PC-3 (cell line): ENCODE data around the gene KRTAP29-1. TPM values are rescaled to one million over a fixed set of nuclear protein-coding genes. Genes with fewer than 3 reads are reported as not detected.
"Not testable (repeated sequence)": the region's sequence is repeated elsewhere in the genome, so short reads cannot be mapped to it uniquely, and the experiment has no call there.

Source experiments
- ATAC-seq: fragments of 200-7000 bp; cut with Tn5 transposase; 2 replicates; pipeline ENCODE4 v1.9.1; 2020; ENCODE audit warnings: mild to moderate bottlenecking, moderate library complexity
- BruUV-seq: library from RNA; stranded (reverse); fragments of 400-500 nt; replicated peaks from 2 replicates; lab custom pipeline; 2021; lab: Mats Ljungman, UMichigan
- CTCF ChIA-PET: fragments of 300-600 bp; sonication (Branson Sonifier 250); formaldehyde crosslinking; loops from one replicate; lab custom pipeline; 2022; ENCODE audit warnings: antibody characterized with exemption; lab: Charles Lee
- POLR2A ChIA-PET: fragments of 300-600 bp; sonication (Branson Sonifier 250); formaldehyde crosslinking; loops from one replicate; lab custom pipeline; 2022; ENCODE audit warnings: antibody characterized with exemption; ENCODE audit not compliant: unreplicated experiment; lab: Charles Lee
- DNase-seq: peaks from one replicate; pipeline ENCODE4 v3.0.0-alpha.2; 2015
- H2AFZ ChIP-seq: fragments of 300-600 bp; sonication (generic); 2 replicates; pipeline ENCODE4 v1.6.0; 2016; ENCODE audit warnings: antibody characterized with exemption, low read length
- H3F3A ChIP-seq: fragments of 300-600 bp; sonication (generic); one replicate; pipeline ENCODE4 v1.6.0; 2017; ENCODE audit warnings: antibody characterized with exemption, low read length, control low read depth, mild to moderate bottlenecking; ENCODE audit not compliant: unreplicated experiment
- H3K27ac ChIP-seq: fragments of 300-600 bp; sonication (generic); 2 replicates; pipeline ENCODE4 v1.5.1; 2016; ENCODE audit warnings: mild to moderate bottlenecking, low read length
- H3K27me3 ChIP-seq: fragments of 300-600 bp; sonication (generic); 2 replicates; pipeline ENCODE4 v1.6.1; 2016; ENCODE audit warnings: low read length, mixed read lengths
- H3K36me3 ChIP-seq: fragments of 300-600 bp; sonication (generic); 2 replicates; pipeline ENCODE4 v1.6.1; 2016; ENCODE audit warnings: low read depth, mixed run types, low read length, mixed read lengths
- H3K4me1 ChIP-seq: fragments of 300-600 bp; sonication (generic); 2 replicates; pipeline ENCODE4 v1.5.1; 2016; ENCODE audit warnings: low read length; ENCODE audit not compliant: insufficient read depth
- H3K4me2 ChIP-seq: fragments of 300-600 bp; sonication (generic); 2 replicates; pipeline ENCODE4 v1.6.0; 2016; ENCODE audit warnings: low read length
- H3K4me3 ChIP-seq: fragments of 300-600 bp; sonication (generic); 2 replicates; pipeline ENCODE4 v1.5.1; 2016; ENCODE audit warnings: mild to moderate bottlenecking, low read length, mixed read lengths
- H3K79me2 ChIP-seq: fragments of 300-600 bp; sonication (generic); 2 replicates; pipeline ENCODE4 v1.6.1; 2017; ENCODE audit warnings: low read length, mixed read lengths
- H3K9ac ChIP-seq: fragments of 300-600 bp; sonication (generic); 2 replicates; pipeline ENCODE4 v1.6.0; 2016; ENCODE audit warnings: mild to moderate bottlenecking, low read length
- H3K9me2 ChIP-seq: fragments of 300-600 bp; sonication (generic); replicated peaks from 2 replicates; pipeline ENCODE4 v1.6.1; 2016; ENCODE audit warnings: mixed run types, low read length, mixed read lengths
- H3K9me3 ChIP-seq: fragments of 300-600 bp; sonication (generic); 2 replicates; pipeline ENCODE4 v1.6.1; 2016; ENCODE audit warnings: low read length, mixed read lengths
- H4K20me1 ChIP-seq: fragments of 300-600 bp; sonication (generic); 2 replicates; pipeline ENCODE4 v1.6.1; 2016; ENCODE audit warnings: low read length, mixed read lengths
- CTCF ChIP-seq: fragments of 300-600 bp; sonication (generic); conservative IDR thresholded peaks from 2 replicates; pipeline ENCODE4 v1.5.1; 2017; ENCODE audit warnings: antibody characterized with exemption, low read depth, mild to moderate bottlenecking, low read length
- EZH2 ChIP-seq: fragments of 300-600 bp; sonication (generic); IDR thresholded peaks from one replicate; pipeline ENCODE4 v1.6.1; 2017; ENCODE audit warnings: antibody characterized with exemption, mild to moderate bottlenecking, low read length; ENCODE audit not compliant: unreplicated experiment
- EZH2phosphoT487 ChIP-seq: fragments of 300-600 bp; sonication (generic); IDR thresholded peaks from 2 replicates; pipeline ENCODE4 v1.6.1; 2018; ENCODE audit warnings: mild to moderate bottlenecking, antibody characterized with exemption, low read length, borderline replicate concordance
- intact Hi-C: fragments of 100-400 bp; cut with micrococcal nuclease; formaldehyde crosslinking; loops from 2 replicates; pipeline ENCODE4 v1.9.0; 2023
- total RNA-seq: library from RNA; depleted of rRNA; stranded (reverse); fragments of >200 nt; gene quantifications from 2 replicates; pipeline ENCODE4 v1.2.3, GENCODE V29; 2014

The KRTAP29-1 gene
- total RNA-seq, 1 experiment from 2014 or later = not detected

GRCh38 chr17:41278176-41278955, 24.3 kb downstream of the KRTAP29-1 start:
- no peak overlapping the region for H3K4me3 ChIP-seq
- H3K4me2 ChIP-seq = no peak overlapping the region
- no TSS peak for BruUV-seq
- ATAC-seq (no peak), DNase-seq (no peak)
- H2AFZ ChIP-seq = no peak overlapping the region
- CTCF ChIA-PET = no interaction called here
- no peak overlapping the region for H3K27ac ChIP-seq
- POLR2A ChIA-PET = no interaction called here
- no peaks in the 10 kb centered on the region for H3K27me3 ChIP-seq
- no peaks in the 10 kb centered on the region for H3K36me3 ChIP-seq
- intact Hi-C loops = no loop called here
- no peaks in the 10 kb centered on the region for H4K20me1 ChIP-seq
- no peaks in the 10 kb centered on the region for H3F3A ChIP-seq
- TF ChIP-seq CTCF = no peak
- no peak for TF ChIP-seq EZH2phosphoT487
- no peak for TF ChIP-seq EZH2
- H3K4me1 ChIP-seq = no peaks in the 10 kb centered on the region
- H3K9me2 ChIP-seq = no peaks in the 10 kb centered on the region
- no peaks in the 10 kb centered on the region for H3K9me3 ChIP-seq
- no peak overlapping the region for H3K9ac ChIP-seq
- H3K79me2 ChIP-seq = no peaks in the 10 kb centered on the region

DNA sequence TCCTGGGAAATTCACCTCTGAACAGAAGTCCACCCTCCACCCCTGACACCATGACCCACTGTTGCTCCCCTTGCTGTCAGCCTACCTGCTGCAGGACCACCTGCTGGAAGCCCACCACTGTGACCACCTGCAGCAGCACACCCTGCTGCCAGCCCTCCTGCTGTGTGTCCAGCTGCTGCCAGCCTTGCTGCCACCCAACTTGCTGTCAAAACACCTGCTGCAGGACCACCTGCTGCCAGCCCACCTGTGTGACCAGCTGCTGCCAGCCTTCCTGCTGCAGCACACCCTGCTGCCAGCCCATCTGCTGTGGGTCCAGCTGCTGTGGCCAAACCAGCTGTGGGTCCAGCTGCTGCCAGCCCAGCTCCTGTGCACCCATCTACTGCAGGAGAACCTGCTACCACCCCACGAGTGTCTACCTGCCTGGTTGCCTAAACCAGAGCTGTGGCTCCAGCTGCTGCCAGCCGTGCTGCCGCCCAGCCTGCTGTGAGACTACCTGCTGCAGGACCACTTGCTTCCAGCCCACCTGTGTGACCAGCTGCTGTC, 26.9 kb downstream of the KRTAP29-1 start, which contains the start of gene KRTAP9-7:
KRTAP9-7 (plus strand) TSS at position 51 of the 543 bp plus-strand sequence; CDS start at position 51, 0 bp downstream.
- intact Hi-C loops, CTCF ChIA-PET, H3F3A ChIP-seq, H3K4me2 ChIP-seq, H3K9me3 ChIP-seq, H3K27me3 ChIP-seq, POLR2A ChIA-PET, H3K9me2 ChIP-seq, H3K4me1 ChIP-seq, H3K27ac ChIP-seq, H3K9ac ChIP-seq, DNase-seq, H3K36me3 ChIP-seq, H4K20me1 ChIP-seq, ATAC-seq, H2AFZ ChIP-seq, BruUV-seq, H3K79me2 ChIP-seq, H3K4me3 ChIP-seq: not testable (repeated sequence)

- Histone ChIP-seq H2AFZ (no peak overlapping the region), H3K9me3 (no peaks in the 10 kb centered on the region), H3K9ac (no peak overlapping the region), H3K79me2 (no peaks in the 10 kb centered on the region), H3K4me2 (no peak overlapping the region), H3K4me3 (no peak overlapping the region), H4K20me1 (no peaks in the 10 kb centered on the region), H3F3A (no peaks in the 10 kb centered on the region), H3K9me2 (no peaks in the 10 kb centered on the region), H3K36me3 (no peaks in the 10 kb centered on the region), H3K4me1 (no peaks in the 10 kb centered on the region), H3K27me3 (no peaks in the 10 kb centered on the region), H3K27ac (no peak overlapping the region)
- TF ChIP-seq EZH2phosphoT487 = no peak
- no peak for TF ChIP-seq CTCF
- no peak for TF ChIP-seq EZH2
- CTCF ChIA-PET = no interaction called here
- DNase-seq = no peak
- intact Hi-C loops = no loop called here
- POLR2A ChIA-PET = no interaction called here
- ATAC-seq = no peak
- no TSS peak for BruUV-seq
Observed at GRCh38 chr17:41271858-41272257, 30.8 kb downstream of the KRTAP29-1 start.

- H3K9me2 ChIP-seq, H3K79me2 ChIP-seq, POLR2A ChIA-PET, H3K27ac ChIP-seq, CTCF ChIA-PET, H3K36me3 ChIP-seq, H4K20me1 ChIP-seq, H3K27me3 ChIP-seq, BruUV-seq, DNase-seq, intact Hi-C loops, H2AFZ ChIP-seq, H3K4me3 ChIP-seq, ATAC-seq, H3K9ac ChIP-seq, H3K4me1 ChIP-seq, H3K9me3 ChIP-seq, H3K4me2 ChIP-seq, H3F3A ChIP-seq: not testable (repeated sequence)
Observed at GRCh38 chr17:41271323-41271722, 31.3 kb downstream of the KRTAP29-1 start.
